Measurements from ENCODE around the gene TMCC1.

GRCh38 chr3:129644836-129645235, 248.7 kb downstream of the TMCC1 start:
- TF ChIP-seq POLR2A (IDR thresholded peaks at IDR 0.05; ENCODE audit: low read length): no peak
- no peak for TF ChIP-seq GATA1 (IDR thresholded peaks at IDR 0.05; ENCODE audit: low read depth, low read length)
